ENCODE measurements around the gene PTCSC3. TPM values are rescaled to one million over a fixed set of nuclear protein-coding genes. Genes with fewer than 3 reads are reported as not detected.

PTCSC3 gene
- total RNA-seq, 2 donors from 2014 or later: not detected

GRCh38 chr14:36085861-36086260 lies 90.7 kb downstream of the PTCSC3 start:
- no peaks in the 10 kb centered on the region for H3K36me3 ChIP-seq
- no peak for TF ChIP-seq POLR2AphosphoS5 (IDR thresholded peaks at IDR 0.05)
- TF ChIP-seq CTCF (IDR thresholded peaks at IDR 0.05): no peak
- TF ChIP-seq POLR2A (IDR thresholded peaks at IDR 0.05): no peak
- no peaks in the 10 kb centered on the region for H3K27me3 ChIP-seq (replicated peaks; ENCODE audit: insufficient read depth)
- H3K4me1 ChIP-seq (replicated peaks): no peaks in the 10 kb centered on the region
- no peak overlapping the region for H3K27ac ChIP-seq
- H3K9me3 ChIP-seq: no peaks in the 10 kb centered on the region
- no peak overlapping the region for H3K4me3 ChIP-seq
- no peak for DNase-seq (ENCODE audit: low spot score)
- 44% methylated on average over 6 of the region's 6 CpGs for WGBS
- intact Hi-C loops (cut with DNase I): no loop called here

Other genes with a start within 250 kb of the PTCSC3 start
- gene MBIP, start 143.9 kb upstream of the PTCSC3 start, total RNA-seq: 10 to 100 TPM; 15.0 to 17.7 TPM

All from prostate gland (tissue), 2 donors.